Psoas muscle (tissue), 8 donors: ENCODE results near the gene IPO5. TPM values are rescaled to one million over a fixed set of nuclear protein-coding genes. Genes with fewer than 3 reads are reported as not detected.

Experiments used
- ATAC-seq, 4 donors: fragments of 200-7000 bp; cut with Tn5 transposase; one replicate each; pipeline ENCODE4 v1.9.1; 2020; ENCODE audit warnings: moderate library complexity in 3 of 4, mild to moderate bottlenecking in 2 of 4
- DNase-seq, 2 donors: peaks; one replicate each; pipeline ENCODE4 v3.0.0-alpha.2; 2020
- H3K27ac ChIP-seq: fragments of 200-600 bp; one replicate; pipeline ENCODE4 v1.8.0; 2022
- H3K27me3 ChIP-seq, 3 donors: fragments of 200-600 bp in 1 of 3; one replicate each; pipeline versions ENCODE4 v1.6.1 to v1.8.0; 2013 to 2022; ENCODE audit warnings: low read length in 2 of 3, mild to moderate bottlenecking in 2 of 3, moderate library complexity in 1 of 3; ENCODE audit not compliant: insufficient read depth in 3 of 3
- H3K36me3 ChIP-seq, 2 donors: fragments of 200-600 bp in 1 of 2; one replicate each; pipeline versions ENCODE4 v1.6.1 to v1.8.0; 2013 to 2022; ENCODE audit warnings: low read depth in 1 of 2, mild to moderate bottlenecking in 1 of 2, moderate library complexity in 1 of 2; ENCODE audit not compliant: insufficient read depth in 1 of 2
- H3K4me1 ChIP-seq: fragments of 200-600 bp; one replicate; pipeline ENCODE4 v1.8.0; 2022
- H3K4me3 ChIP-seq: fragments of 200-600 bp; one replicate; pipeline ENCODE4 v1.8.0; 2022; ENCODE audit warnings: mild to moderate bottlenecking
- H3K9me3 ChIP-seq: fragments of 200-600 bp; one replicate; pipeline ENCODE4 v1.8.0; 2022
- WGBS, 3 donors: extraction: QIAGEN DNeasy Blood & Tissue Kit; methylation state at CpG; one replicate each; pipeline versions ENCODE4 v1.1.6 to v1.1.7; 2013; 5-methylcytosine and 5-hydroxymethylcytosine counted together
- intact Hi-C, 2 donors: fragments of 100-400 bp; cut with DNase I; formaldehyde crosslinking; loops; one replicate each; pipeline versions ENCODE4 v1.11.0 to v1.14.2; 2022
- polyA plus RNA-seq, 3 donors: library from polyadenylated mRNA; stranded (reverse); fragments of 200-250 nt; gene quantifications; one replicate each; pipeline ENCODE4 v1.2.3, GENCODE V29; 2013
- total RNA-seq, 4 donors: library from RNA; stranded (reverse); fragmentation: NEBNext Ultra II Directional in 2 of 4; extraction: Animal tissue kit (Norgen Biotek cat#: 25700) in 2 of 4; gene quantifications; one replicate each; pipeline versions ENCODE4 v1.2.1 to v1.2.4, GENCODE V29; 2021 to 2023
- TF ChIP-seq, protein P1 (sequence below): fragments of 200-600 bp; IDR thresholded peaks from one replicate; pipeline ENCODE4 v1.8.0; 2022; ENCODE audit warnings: antibody characterized with exemption
- donor health status: healthy with polysubstance abuse.
- donor health status: DM: no; HTN: no; CAD: no; lungs with moderate emphysema.
- donor health status: Bipolar disorder and iron deficiency.
- donor health status: healthy.
- donor health status: DM: yes; HTN: yes; CAD: no.
- donor health status: DM: no; HTN: no; CAD: no.
- donor health status: DM: no; HTN: no; CAD: no.
- donor health status: DM: yes; HTN: yes; CAD: no.

The IPO5 gene
- total and polyA plus RNA-seq, 7 donors = 60.6 to 186 (median 153) TPM

DNA sequence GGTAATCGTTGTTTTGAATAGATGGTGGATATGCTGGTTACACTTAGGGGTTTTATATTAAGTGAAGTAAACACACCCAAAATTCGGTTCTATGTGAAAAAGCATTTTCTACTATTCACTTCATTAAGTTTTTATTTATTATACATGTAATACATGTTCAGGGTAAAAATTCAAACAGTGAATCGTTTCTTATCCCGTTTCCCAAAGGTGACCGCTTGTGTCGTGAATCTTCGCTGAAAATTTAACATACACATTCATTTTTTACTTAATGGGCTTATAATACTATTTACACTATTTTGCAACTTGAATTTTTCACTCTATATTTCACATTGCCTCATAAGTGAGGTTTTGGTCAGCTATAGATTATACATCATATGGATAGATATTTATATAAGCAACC, 24.5 kb downstream of the IPO5 start:
- TF ChIP-seq, protein P1, sequence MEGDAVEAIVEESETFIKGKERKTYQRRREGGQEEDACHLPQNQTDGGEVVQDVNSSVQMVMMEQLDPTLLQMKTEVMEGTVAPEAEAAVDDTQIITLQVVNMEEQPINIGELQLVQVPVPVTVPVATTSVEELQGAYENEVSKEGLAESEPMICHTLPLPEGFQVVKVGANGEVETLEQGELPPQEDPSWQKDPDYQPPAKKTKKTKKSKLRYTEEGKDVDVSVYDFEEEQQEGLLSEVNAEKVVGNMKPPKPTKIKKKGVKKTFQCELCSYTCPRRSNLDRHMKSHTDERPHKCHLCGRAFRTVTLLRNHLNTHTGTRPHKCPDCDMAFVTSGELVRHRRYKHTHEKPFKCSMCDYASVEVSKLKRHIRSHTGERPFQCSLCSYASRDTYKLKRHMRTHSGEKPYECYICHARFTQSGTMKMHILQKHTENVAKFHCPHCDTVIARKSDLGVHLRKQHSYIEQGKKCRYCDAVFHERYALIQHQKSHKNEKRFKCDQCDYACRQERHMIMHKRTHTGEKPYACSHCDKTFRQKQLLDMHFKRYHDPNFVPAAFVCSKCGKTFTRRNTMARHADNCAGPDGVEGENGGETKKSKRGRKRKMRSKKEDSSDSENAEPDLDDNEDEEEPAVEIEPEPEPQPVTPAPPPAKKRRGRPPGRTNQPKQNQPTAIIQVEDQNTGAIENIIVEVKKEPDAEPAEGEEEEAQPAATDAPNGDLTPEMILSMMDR = no peak
- Histone ChIP-seq H3K4me3 (peak overlapping the region; percentile 90), H3K9me3 (no peaks in the 10 kb centered on the region), H3K36me3 (peaks cover 2 to 14% of the 10 kb centered on the region in 2 donors), H3K4me1 (peaks cover 40% of the 10 kb centered on the region), H3K27ac (peak overlapping the region; percentile 91), H3K27me3 (no peaks in the 10 kb centered on the region)
- ATAC-seq = no peak
- DNase-seq = no peak
- 57 to 66% (median 61%) methylated on average over 7 of the region's 7 CpGs for WGBS, 3 donors
- intact Hi-C loops = loop anchor here (5.0 kb wide), 2 partner anchors 121 to 934 kb away; no protein-coding TSS in a partner anchor

DNA sequence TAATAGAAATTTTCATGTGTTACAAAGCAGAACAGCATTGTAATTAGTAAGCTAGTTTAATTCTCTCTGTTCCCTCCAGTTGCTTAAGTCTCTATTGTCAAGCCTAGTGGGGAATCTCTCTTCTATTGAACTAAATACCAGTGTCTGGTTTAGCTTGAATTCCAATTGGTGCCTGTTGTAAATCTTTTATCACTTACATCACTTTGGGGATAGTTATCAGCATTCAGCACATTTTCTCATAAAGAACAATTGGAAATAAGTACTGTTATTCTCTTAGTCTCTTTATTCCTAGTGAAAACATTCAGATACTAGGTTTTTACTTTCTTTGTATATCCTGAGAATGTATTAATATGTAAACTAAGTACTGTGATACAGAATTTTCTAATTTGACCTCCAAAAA, 25.2 kb downstream of the IPO5 start:
- Histone ChIP-seq H3K27ac (no peak overlapping the region), H3K27me3 (no peaks in the 10 kb centered on the region), H3K36me3 (peaks cover 2 to 20% of the 10 kb centered on the region in 2 donors), H3K9me3 (no peaks in the 10 kb centered on the region), H3K4me3 (peak overlapping the region; percentile 90), H3K4me1 (peaks cover 40% of the 10 kb centered on the region)
- intact Hi-C loops = loop anchor here (5.0 kb wide), 2 partner anchors 121 to 934 kb away; no protein-coding TSS in a partner anchor
- ATAC-seq (no peak), DNase-seq (no peak)
- TF ChIP-seq, protein P1 = no peak

DNA sequence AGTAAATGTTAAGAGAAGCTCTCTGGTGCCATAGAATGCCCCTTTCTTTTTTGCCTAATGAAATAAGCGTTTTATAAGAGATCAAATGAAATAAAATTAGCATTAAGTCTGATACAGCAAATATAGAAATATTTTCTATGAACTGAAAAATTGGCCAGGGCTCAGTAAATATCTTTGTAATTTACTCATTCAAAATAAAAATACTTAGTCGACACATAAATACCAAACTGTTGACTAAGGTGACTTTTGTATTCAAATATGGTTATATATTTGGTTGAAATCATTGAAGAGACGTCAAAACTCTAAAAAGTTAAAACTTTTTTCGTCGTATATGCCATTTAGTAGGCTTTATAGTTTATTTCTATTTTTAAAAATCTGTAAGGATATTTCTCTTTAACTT, 25.6 kb downstream of the IPO5 start:
- H3K4me3 ChIP-seq = peak overlapping the region; percentile 90
- H3K4me1 ChIP-seq = peaks cover 40% of the 10 kb centered on the region
- peaks cover 2 to 22% of the 10 kb centered on the region in 2 donors for H3K36me3 ChIP-seq
- TF ChIP-seq, protein P1 = no peak
- H3K9me3 ChIP-seq = no peaks in the 10 kb centered on the region
- intact Hi-C loops = loop anchor here (5.0 kb wide), 2 partner anchors 122 to 933 kb away; no protein-coding TSS in a partner anchor
- DNase-seq = no peak
- no peak for ATAC-seq
- 71 to 77% (median 75%) methylated on average over 5 of the region's 5 CpGs for WGBS, 3 donors
- no peak overlapping the region for H3K27ac ChIP-seq
- no peaks in the 10 kb centered on the region for H3K27me3 ChIP-seq

DNA sequence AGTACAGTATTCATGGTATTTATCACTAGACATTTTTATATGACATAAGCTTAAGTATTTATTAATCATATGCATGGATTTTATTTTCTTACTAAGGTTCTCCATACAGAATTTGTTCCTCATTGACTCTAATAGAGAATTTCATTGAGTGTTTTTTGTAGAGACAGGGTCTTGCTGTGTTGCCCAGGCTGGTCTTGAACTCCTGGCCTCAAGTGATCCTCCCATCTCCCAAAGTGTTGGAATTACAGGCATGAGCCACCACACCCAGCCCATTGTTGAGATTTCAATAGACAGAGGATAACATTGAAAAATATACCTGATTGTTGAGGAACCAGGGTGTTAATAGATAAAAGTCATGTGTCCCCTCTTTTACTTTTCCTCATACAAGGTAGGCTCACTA, 26.1 kb downstream of the IPO5 start:
- H3K36me3 ChIP-seq = peaks cover 2 to 27% of the 10 kb centered on the region in 2 donors
- DNase-seq = no peak
- intact Hi-C loops = loop anchor here (5.0 kb wide), 2 partner anchors 122 to 933 kb away; no protein-coding TSS in a partner anchor
- no peaks in the 10 kb centered on the region for H3K9me3 ChIP-seq
- H3K27ac ChIP-seq = no peak overlapping the region
- ATAC-seq = no peak
- H3K27me3 ChIP-seq = no peaks in the 10 kb centered on the region
- peaks cover 40% of the 10 kb centered on the region for H3K4me1 ChIP-seq
- TF ChIP-seq, protein P1 = no peak
- no peak overlapping the region for H3K4me3 ChIP-seq

DNA sequence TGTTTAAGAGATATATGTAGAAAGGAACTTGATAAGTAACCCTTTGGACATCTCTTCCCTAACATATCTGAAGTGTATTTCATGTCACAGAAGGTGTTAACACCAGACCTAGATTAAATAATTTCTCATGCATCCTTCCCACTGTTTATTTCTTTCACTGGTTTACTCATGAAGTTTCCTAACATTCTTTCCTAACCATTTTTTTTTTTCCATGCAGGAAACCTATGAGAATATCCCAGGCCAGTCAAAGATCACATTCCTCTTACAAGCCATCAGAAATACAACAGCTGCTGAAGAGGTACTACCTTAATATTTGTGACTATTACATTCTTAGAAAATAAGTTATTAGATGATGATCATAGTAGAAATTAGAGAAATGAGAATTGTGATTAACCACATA, 28.8 kb downstream of the IPO5 start:
- TF ChIP-seq, protein P1 = no peak

More for the DNA sequence above, 28.8 kb downstream of the IPO5 start:
- no peak overlapping the region for H3K4me3 ChIP-seq
- no peaks in the 10 kb centered on the region for H3K27me3 ChIP-seq
- ATAC-seq = no peak
- H3K27ac ChIP-seq = no peak overlapping the region
- no peak for DNase-seq
- intact Hi-C loops = loop anchor here (5.0 kb wide), 2 partner anchors 35 to 40 kb away; no protein-coding TSS in a partner anchor
- H3K36me3 ChIP-seq = peaks cover 9 to 54% of the 10 kb centered on the region in 2 donors
- no peaks in the 10 kb centered on the region for H3K9me3 ChIP-seq
- peaks cover 35% of the 10 kb centered on the region for H3K4me1 ChIP-seq
